PC-3 (cell line): ENCODE results near the gene ADARB2.

Experiments
- EZH2 ChIP-seq: fragments of 300-600 bp; sonication (generic); IDR thresholded peaks from one replicate; pipeline ENCODE4 v1.6.1; 2017; ENCODE audit warnings: antibody characterized with exemption, mild to moderate bottlenecking, low read length; ENCODE audit not compliant: unreplicated experiment
- TF ChIP-seq, protein P1 (sequence below): fragments of 300-600 bp; sonication (generic); conservative IDR thresholded peaks from 2 replicates; pipeline ENCODE4 v1.5.1; 2017; ENCODE audit warnings: antibody characterized with exemption, low read depth, mild to moderate bottlenecking, low read length

DNA sequence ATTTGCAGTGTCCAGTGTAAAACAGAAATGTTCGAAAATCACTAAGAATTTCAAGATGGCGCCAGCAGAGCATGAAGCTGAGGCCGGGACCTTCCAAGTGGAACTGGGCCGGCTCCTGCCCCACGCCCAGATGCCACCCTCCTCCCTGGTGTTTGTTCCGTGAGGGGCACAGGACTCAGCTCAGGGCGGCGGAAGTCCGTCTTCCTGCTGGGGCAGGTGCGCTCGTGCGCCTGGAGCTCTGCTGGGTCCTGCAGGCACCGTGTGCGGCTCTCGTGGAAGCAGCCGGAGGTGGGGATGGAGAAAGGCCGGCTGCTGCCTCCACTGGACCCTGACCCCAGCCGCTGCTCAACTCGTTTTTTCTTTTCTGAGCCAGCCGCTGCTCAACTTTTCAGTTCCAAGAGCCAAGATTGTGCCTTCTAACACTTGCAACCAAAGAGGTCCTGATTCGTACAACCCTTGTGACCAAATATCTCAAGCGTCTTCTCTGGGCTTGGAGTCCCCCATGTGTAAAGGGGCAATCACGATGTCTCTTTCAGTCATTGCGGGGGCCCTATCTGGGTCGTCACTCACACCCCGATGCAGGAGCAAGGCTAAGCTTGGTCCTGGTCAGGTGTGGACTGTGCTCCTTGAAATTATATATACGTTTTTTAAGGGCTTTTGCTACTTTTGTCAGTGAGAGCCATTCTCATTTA lies 334.4 kb downstream of the ADARB2 start:
- TF ChIP-seq EZH2, result no peak
- TF ChIP-seq, protein P1, sequence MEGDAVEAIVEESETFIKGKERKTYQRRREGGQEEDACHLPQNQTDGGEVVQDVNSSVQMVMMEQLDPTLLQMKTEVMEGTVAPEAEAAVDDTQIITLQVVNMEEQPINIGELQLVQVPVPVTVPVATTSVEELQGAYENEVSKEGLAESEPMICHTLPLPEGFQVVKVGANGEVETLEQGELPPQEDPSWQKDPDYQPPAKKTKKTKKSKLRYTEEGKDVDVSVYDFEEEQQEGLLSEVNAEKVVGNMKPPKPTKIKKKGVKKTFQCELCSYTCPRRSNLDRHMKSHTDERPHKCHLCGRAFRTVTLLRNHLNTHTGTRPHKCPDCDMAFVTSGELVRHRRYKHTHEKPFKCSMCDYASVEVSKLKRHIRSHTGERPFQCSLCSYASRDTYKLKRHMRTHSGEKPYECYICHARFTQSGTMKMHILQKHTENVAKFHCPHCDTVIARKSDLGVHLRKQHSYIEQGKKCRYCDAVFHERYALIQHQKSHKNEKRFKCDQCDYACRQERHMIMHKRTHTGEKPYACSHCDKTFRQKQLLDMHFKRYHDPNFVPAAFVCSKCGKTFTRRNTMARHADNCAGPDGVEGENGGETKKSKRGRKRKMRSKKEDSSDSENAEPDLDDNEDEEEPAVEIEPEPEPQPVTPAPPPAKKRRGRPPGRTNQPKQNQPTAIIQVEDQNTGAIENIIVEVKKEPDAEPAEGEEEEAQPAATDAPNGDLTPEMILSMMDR, result no peak
